ENCODE measurements around the gene PCDH9.

Gene PCDH9

GRCh38 chr13:67223024-67223423, 7.1 kb downstream of the PCDH9 start:
- H3K27me3 ChIP-seq (replicated peaks; ENCODE audit: control insufficient read depth, insufficient read depth, low read length): no peaks in the 10 kb centered on the region
- no peak for DNase-seq (ENCODE audit: extremely low read depth, insufficient read length)
- H3K36me3 ChIP-seq (ENCODE audit: control insufficient read depth, insufficient read depth, low read length): no peaks in the 10 kb centered on the region
- TF ChIP-seq CTCF (IDR thresholded peaks at IDR 0.05; ENCODE audit: insufficient read depth, low read length, poor library complexity, severe bottlenecking): no peak
- no peak overlapping the region for H3K4me3 ChIP-seq (replicated peaks; ENCODE audit: low read depth, low read length)

GRCh38 chr13:67221630-67222226, 8.4 kb downstream of the PCDH9 start:
- H3K27me3 ChIP-seq (replicated peaks; ENCODE audit: control insufficient read depth, insufficient read depth, low read length): no peaks in the 10 kb centered on the region
- H3K36me3 ChIP-seq (ENCODE audit: control insufficient read depth, insufficient read depth, low read length): no peaks in the 10 kb centered on the region
- TF ChIP-seq CTCF (IDR thresholded peaks at IDR 0.05; ENCODE audit: insufficient read depth, low read length, poor library complexity, severe bottlenecking): no peak
- H3K4me3 ChIP-seq (replicated peaks; ENCODE audit: low read depth, low read length): no peak overlapping the region
- DNase-seq (ENCODE audit: extremely low read depth, insufficient read length): no peak

- Histone ChIP-seq H3K4me3 (replicated peaks; ENCODE audit: low read depth, low read length) (no peak overlapping the region), H3K36me3 (ENCODE audit: control insufficient read depth, insufficient read depth, low read length) (no peaks in the 10 kb centered on the region), H3K27me3 (replicated peaks; ENCODE audit: control insufficient read depth, insufficient read depth, low read length) (no peaks in the 10 kb centered on the region)
- no peak for TF ChIP-seq CTCF (IDR thresholded peaks at IDR 0.05; ENCODE audit: insufficient read depth, low read length, poor library complexity, severe bottlenecking)
- DNase-seq (ENCODE audit: extremely low read depth, insufficient read length): no peak
Measured at GRCh38 chr13:67219113-67219512, 11.0 kb downstream of the PCDH9 start.

- H3K27me3 ChIP-seq (replicated peaks; ENCODE audit: control insufficient read depth, insufficient read depth, low read length): no peaks in the 10 kb centered on the region
- DNase-seq (ENCODE audit: extremely low read depth, insufficient read length): no peak
- H3K4me3 ChIP-seq (replicated peaks; ENCODE audit: low read depth, low read length): no peak overlapping the region
- TF ChIP-seq CTCF (IDR thresholded peaks at IDR 0.05; ENCODE audit: insufficient read depth, low read length, poor library complexity, severe bottlenecking): no peak
- H3K36me3 ChIP-seq (ENCODE audit: control insufficient read depth, insufficient read depth, low read length): no peaks in the 10 kb centered on the region
Measured at GRCh38 chr13:67217880-67218279, 12.3 kb downstream of the PCDH9 start.

- TF ChIP-seq CTCF (IDR thresholded peaks at IDR 0.05; ENCODE audit: insufficient read depth, low read length, poor library complexity, severe bottlenecking): no peak
- DNase-seq (ENCODE audit: extremely low read depth, insufficient read length): no peak
- no peaks in the 10 kb centered on the region for H3K36me3 ChIP-seq (ENCODE audit: control insufficient read depth, insufficient read depth, low read length)
- H3K27me3 ChIP-seq (replicated peaks; ENCODE audit: control insufficient read depth, insufficient read depth, low read length): no peaks in the 10 kb centered on the region
- H3K4me3 ChIP-seq (replicated peaks; ENCODE audit: low read depth, low read length): no peak overlapping the region
Measured at GRCh38 chr13:67216864-67217263, 13.3 kb downstream of the PCDH9 start.

GRCh38 chr13:67210208-67210607, 19.9 kb downstream of the PCDH9 start:
- no peak for TF ChIP-seq CTCF (IDR thresholded peaks at IDR 0.05; ENCODE audit: insufficient read depth, low read length, poor library complexity, severe bottlenecking)
- DNase-seq (ENCODE audit: extremely low read depth, insufficient read length): no peak
- Histone ChIP-seq H3K27me3 (replicated peaks; ENCODE audit: control insufficient read depth, insufficient read depth, low read length) (no peaks in the 10 kb centered on the region), H3K4me3 (replicated peaks; ENCODE audit: low read depth, low read length) (no peak overlapping the region), H3K36me3 (ENCODE audit: control insufficient read depth, insufficient read depth, low read length) (no peaks in the 10 kb centered on the region)
